ENCODE measurements around the gene MT1A.

Gene MT1A

GRCh38 chr16:56647641-56648431 is 9.4 kb downstream of the MT1A start:
- H3K4me3 ChIP-seq (ENCODE audit: low read depth, low read length) = no peak overlapping the region
- no peak for TF ChIP-seq CTCF (IDR thresholded peaks at IDR 0.05; ENCODE audit: borderline replicate concordance, insufficient read depth, low read depth, low read length)

- TF ChIP-seq CTCF (IDR thresholded peaks at IDR 0.05; ENCODE audit: borderline replicate concordance, insufficient read depth, low read depth, low read length) = no peak
- no peak overlapping the region for H3K4me3 ChIP-seq (ENCODE audit: low read depth, low read length)
These were observed 10.8 kb downstream of the MT1A start for GRCh38 chr16:56649271-56649670.

- H3K4me3 ChIP-seq (ENCODE audit: low read depth, low read length) = no peak overlapping the region
- no peak for TF ChIP-seq CTCF (IDR thresholded peaks at IDR 0.05; ENCODE audit: borderline replicate concordance, insufficient read depth, low read depth, low read length)
These were observed 11.4 kb downstream of the MT1A start for GRCh38 chr16:56649820-56650219.

- TF ChIP-seq CTCF (IDR thresholded peaks at IDR 0.05; ENCODE audit: borderline replicate concordance, insufficient read depth, low read depth, low read length) = no peak
- no peak within 1 kb of the TSS for H3K4me3 ChIP-seq (ENCODE audit: low read depth, low read length)
These were observed 13.1 kb downstream of the MT1A start, which contains the start of gene MT1B for GRCh38 chr16:56651586-56651985. MT1B (plus strand) TSS chr16:56651886; CDS start chr16:56651954, 68 bp downstream.

- no peak overlapping the region for H3K4me3 ChIP-seq (ENCODE audit: low read depth, low read length)
- no peak for TF ChIP-seq CTCF (IDR thresholded peaks at IDR 0.05; ENCODE audit: borderline replicate concordance, insufficient read depth, low read depth, low read length)
These were observed 14.1 kb downstream of the MT1A start for GRCh38 chr16:56652600-56652999.

- TF ChIP-seq CTCF (IDR thresholded peaks at IDR 0.05; ENCODE audit: borderline replicate concordance, insufficient read depth, low read depth, low read length) = no peak
These were observed 14.8 kb downstream of the MT1A start for GRCh38 chr16:56653218-56653617.

More at GRCh38 chr16:56653218-56653617, 14.8 kb downstream of the MT1A start:
- no peak overlapping the region for H3K4me3 ChIP-seq (ENCODE audit: low read depth, low read length)
